ENCODE results near the gene DHRS7.

GRCh38 chr14:60169722-60170121 is 4.5 kb upstream of the DHRS7 start:
- TF ChIP-seq POLR2A (IDR thresholded peaks at IDR 0.05; ENCODE audit: low read depth, low read length) (no peak), POLR2AphosphoS5 (IDR thresholded peaks at IDR 0.05; ENCODE audit: low read depth, low read length) (no peak)

Data from GM12892 (cell line).